ENCODE data around the gene KLHL24.
"Not testable (repeated sequence)": the region's sequence is repeated elsewhere in the genome, so short reads cannot be mapped to it uniquely, and the experiment has no call there.

Gene KLHL24

GRCh38 chr3:183636221-183637105 is 1.0 kb downstream of the KLHL24 start:
- DNase-seq, result peak; percentile 33

- DNase-seq, result no peak
These were observed 1.7 kb downstream of the KLHL24 start for GRCh38 chr3:183637106-183637486.

GRCh38 chr3:183637633-183638032 is 2.2 kb downstream of the KLHL24 start:
- DNase-seq, result not testable (repeated sequence)

GRCh38 chr3:183638101-183638852 is 2.9 kb downstream of the KLHL24 start:
- DNase-seq, result no peak

GRCh38 chr3:183640635-183641034 is 5.2 kb downstream of the KLHL24 start:
- DNase-seq, result not testable (repeated sequence)

GRCh38 chr3:183641882-183642281 is 6.5 kb downstream of the KLHL24 start:
- DNase-seq, result no peak

GRCh38 chr3:183644244-183644643 is 8.8 kb downstream of the KLHL24 start:
- no peak for DNase-seq

- no peak for DNase-seq
These were observed 9.8 kb downstream of the KLHL24 start for GRCh38 chr3:183645254-183645653.

GRCh38 chr3:183650554-183650953 is 15.1 kb downstream of the KLHL24 start:
- no peak for DNase-seq

- no peak for DNase-seq
These were observed 18.0 kb downstream of the KLHL24 start for GRCh38 chr3:183653209-183654064.

GRCh38 chr3:183654727-183655126 is 19.3 kb downstream of the KLHL24 start:
- DNase-seq, result no peak

- DNase-seq, result no peak
These were observed 26.7 kb downstream of the KLHL24 start for GRCh38 chr3:183662099-183662498.

GRCh38 chr3:183664913-183665381 is 29.5 kb downstream of the KLHL24 start:
- DNase-seq, result no peak

- DNase-seq, result no peak
These were observed 44.6 kb downstream of the KLHL24 start for GRCh38 chr3:183680061-183680460.

GRCh38 chr3:183687705-183688104 is 52.3 kb downstream of the KLHL24 start:
- no peak for DNase-seq

- no peak for DNase-seq
These were observed 53.5 kb downstream of the KLHL24 start for GRCh38 chr3:183688874-183689273.

- DNase-seq, result not testable (repeated sequence)
These were observed 54.2 kb downstream of the KLHL24 start for GRCh38 chr3:183689621-183690020.

GRCh38 chr3:183690402-183690995 is 55.1 kb downstream of the KLHL24 start:
- DNase-seq, result no peak

GRCh38 chr3:183692436-183692835 is 57.0 kb downstream of the KLHL24 start:
- DNase-seq, result no peak

GRCh38 chr3:183695569-183696364 is 60.3 kb downstream of the KLHL24 start:
- no peak for DNase-seq

GRCh38 chr3:183697123-183697609 is 61.7 kb downstream of the KLHL24 start:
- DNase-seq, result no peak

Data from cortex of kidney (tissue), 1 donor.